Iris pigment epithelial cell (primary cell): Measurements from ENCODE around the gene CBLB.
"Not testable (repeated sequence)": the region's sequence is repeated elsewhere in the genome, so short reads cannot be mapped to it uniquely, and the experiment has no call there.

Source experiments
- DNase-seq: peaks from one replicate; pipeline ENCODE4 v3.0.0-alpha.2; 2011; ENCODE audit warnings: low read depth

CBLB gene

DNA sequence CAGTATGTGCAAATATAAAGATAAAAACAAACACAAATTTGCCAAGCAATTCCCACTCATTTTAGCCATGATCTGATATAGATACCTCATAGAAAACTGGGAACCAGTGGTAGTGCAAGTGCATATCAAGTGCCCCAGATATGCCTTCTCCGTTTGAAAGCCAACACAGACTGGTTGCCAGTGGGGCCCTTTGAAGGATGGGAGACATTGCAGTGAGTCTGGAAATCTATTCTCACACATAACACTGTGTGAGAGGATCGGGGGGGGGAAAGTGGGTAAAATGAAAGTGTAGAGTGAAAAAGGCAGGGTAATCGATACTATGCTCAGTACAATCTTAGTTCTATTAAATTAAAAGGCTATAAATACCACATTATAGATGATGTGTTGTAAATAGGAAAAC is 83.0 kb downstream of the CBLB start:
- no peak for DNase-seq

DNA sequence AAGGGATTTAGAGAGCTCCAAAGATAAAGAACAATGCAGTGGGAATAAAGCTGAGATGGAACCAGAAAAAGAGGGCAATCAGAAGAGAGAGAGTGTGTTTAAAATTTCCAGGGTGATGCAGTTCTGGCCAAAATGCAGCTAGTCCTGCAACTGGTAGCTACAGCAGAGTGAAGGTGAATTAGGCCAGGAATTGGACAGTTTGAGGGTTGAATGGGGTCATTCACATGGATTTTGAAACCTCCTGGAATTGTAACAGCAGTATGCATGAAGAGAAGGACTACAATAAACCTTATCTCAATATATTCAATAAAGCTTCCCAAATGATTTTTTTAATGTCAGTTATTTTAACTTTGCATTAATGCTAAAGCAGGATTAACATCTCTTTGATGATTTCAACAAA is 85.2 kb downstream of the CBLB start:
- DNase-seq = no peak

DNA sequence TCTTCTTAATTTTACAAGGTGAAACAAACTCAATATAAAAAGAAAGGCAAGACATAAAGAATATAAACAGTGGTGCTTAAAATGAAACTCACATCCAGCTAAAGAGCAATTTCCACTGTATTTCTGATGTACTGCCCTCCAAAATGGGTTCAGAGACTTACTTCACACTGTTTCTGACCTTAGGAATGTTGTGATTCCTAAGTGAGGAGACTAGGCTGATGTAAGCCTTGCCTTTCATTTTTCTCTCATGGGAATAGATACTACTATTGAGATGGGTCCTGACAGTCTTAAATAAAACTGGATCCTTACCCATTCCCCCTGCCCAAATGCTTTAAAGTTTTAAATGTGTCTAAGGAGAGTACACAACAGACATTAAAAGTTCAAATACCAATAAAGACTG is 86.9 kb downstream of the CBLB start:
- peak; percentile 40 for DNase-seq

DNA sequence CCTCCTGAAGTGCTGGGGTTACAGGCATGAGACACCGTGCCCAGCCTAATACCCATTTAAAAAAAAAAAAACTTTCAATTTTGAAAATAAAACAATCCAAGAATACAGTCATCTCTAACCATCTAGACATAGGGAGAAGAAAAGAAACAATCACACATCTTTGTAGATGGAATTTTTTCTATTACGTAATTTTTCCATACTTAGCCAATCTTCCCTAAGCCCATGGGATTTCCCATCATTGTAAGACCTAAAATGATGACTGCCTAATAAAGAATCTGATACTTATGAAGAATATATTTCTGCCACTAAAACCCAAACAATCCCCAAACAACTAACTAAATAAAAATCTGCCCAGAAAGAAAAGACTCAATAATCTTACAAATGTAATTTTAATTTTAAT is 88.7 kb downstream of the CBLB start:
- peak; percentile 44 for DNase-seq

DNA sequence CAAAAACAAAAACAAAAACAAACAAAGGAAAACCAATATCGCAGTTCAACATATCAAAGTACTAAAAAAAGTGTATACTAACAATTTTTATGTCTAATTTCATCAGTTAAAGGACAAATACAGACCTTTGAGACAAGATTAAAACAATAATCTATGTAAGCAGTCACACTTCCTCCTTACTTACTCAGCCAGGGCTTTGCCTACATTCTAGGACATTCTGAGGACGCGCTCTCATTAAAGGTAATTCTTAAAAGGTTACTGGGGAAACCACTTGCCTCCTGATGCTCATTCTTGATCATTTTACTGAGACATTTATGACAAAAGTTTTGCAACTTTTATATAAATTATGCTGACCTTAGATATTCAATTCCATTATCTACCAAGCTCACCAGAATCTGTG is 93.4 kb downstream of the CBLB start:
- no peak for DNase-seq

DNA sequence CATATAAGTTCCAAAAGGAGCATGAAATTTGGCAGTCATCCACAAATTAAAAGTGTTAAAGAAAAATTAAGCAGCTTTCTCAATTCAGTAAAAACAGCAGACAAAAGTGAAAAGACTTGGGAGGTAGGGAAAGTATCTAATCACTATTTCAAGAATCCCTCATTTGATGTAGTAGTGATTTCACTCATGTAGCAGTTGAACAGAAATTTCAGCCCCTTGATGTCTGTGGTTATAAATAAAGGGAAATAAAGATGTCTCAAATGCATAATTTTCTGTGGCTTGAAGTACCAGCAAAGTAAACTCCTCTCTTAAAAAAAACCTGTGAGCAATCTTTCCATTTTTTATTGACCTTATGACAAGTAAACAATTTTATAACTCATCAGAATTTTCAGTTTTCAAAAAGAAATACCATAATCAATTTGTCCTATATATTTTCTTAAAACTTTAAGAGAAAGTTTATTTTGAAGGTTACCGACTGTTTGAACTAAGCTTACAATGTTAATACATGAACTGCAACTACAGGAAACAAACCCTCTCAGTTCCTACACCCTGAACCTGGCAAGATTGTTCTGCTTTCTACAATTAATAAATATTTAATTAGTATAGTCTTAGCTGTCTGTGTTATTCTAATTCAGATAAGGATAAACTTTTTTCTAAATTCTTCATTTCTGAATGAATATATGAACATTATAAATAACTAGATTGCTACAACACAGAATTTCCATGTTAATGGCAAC is 94.2 kb downstream of the CBLB start:
- no peak for DNase-seq

DNA sequence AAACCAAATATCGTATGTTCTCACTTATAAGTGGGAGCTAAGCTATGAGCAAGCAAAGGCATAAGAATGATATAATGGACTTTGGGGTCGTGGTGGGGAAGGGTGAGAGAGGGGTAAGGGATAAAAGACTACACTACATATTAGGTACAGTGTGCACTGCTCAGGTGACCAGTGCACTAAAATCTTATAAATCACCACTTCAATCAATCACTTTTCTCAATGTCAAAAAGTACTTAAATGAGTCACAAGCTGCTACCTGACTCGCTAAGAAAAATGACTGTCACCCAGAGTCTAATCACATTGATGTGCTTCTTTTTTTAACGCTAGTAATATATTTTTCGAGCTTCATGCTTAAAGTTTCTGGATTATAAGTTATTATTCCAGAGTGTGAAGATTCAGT is 95.5 kb downstream of the CBLB start:
- DNase-seq = no peak

DNA sequence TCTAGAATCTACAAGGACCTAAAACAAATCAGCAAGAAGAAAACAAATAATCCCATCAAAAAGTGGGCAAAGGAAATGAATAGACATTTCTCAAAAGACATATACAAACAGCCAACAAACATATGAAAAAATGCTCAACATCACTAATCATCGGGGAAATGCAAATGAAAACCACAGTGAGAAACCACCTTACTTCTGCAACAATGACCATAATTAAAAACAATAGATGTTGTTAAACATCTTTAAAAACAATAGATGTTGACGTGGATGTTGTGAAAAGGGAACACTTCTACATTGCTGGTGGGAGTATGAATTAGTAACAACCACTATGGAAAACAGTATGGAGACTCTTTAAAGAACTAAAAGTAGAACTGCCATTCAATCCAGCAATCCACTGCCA is 96.2 kb downstream of the CBLB start:
- no peak for DNase-seq

DNA sequence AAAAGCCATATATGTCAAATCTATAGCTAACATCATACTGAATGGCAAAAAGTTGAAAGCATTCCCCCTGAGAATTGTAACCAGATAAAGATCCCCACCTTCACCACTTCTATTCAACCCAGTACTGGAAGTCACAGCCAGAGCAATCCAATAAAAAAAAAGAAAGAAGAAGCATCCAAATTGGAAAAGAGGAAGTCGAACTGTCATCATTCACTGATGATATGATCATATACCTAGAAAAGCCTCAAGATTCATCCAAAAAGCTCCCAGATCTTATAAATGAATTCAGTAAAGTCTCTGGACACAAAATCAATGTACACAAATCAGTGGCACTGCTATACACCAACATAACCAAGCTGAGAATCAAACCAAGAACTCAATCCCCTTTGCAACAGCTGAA is 97.4 kb downstream of the CBLB start:
- no peak for DNase-seq

DNA sequence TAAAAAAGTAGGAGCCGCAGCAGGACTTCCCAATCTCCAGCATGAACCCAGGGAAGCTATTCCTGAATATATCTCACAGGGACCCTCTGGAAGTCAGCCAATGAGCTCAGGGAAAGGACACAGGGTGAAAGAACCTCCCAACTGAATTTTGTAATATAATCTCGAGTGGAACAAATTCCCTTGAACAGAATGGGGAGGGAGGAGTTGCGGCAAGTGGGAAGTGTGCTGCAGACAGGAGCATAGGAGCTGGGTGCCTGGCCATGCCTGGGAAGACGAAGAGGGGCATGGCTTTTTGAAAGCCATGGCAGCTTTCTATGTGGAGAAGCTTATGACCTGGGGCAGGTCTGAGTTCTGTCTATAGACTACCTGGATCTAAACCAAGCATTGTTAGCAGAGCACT is 98.4 kb downstream of the CBLB start:
- no peak for DNase-seq

DNA sequence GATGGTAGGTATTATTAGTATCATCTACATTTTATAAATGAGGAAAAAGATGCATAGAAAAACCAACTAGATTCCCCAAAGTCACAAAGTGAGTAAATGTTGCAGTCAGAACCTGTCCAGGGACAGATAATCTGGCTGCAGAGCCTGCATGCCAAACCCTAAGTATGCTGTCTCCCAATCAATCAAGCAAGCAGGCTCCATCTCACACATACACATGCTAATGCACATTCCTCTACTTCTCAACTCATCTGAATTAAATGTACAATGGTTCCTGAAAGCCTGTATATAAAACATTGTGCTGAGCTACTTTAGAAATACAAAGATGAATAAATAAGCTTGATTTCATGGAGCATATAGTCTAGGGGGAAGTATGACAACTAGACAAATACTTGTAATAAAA is 101.0 kb downstream of the CBLB start:
- DNase-seq = no peak

DNA sequence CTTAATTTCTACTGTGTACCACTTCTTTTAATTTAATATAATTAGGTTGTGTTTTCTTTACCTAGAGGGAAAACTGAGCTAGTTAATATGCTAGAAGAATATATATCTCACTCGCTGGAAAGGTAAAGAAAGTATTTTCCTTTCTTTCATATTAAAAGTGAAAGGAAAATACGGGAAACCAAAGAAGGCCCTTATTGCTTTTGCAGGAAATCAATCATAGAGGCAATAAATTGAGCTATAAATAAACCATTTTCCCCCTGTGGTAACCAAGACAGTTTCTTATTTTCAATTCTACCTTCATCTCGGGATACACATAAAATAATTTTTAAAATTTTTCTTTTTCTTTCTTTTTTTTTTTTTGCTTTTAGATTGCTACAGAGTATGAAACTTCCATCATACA is 101.6 kb downstream of the CBLB start:
- DNase-seq = no peak

DNA sequence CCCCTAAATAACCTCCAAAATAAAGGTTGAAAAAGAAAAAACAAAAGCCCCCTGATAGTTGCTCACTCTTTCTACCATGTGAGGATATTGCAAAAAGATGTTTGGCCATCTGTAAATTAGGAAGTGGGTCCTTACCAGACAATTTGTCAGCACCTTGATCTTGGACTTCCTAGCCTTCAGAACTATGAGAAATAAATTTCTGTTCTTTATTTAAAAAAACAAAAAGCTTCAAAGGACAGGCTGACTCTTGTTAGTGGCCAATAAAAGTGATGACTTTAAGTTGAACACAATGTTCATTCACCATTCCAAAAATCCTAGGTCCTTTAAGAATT is 103.5 kb downstream of the CBLB start:
- DNase-seq = no peak

DNA sequence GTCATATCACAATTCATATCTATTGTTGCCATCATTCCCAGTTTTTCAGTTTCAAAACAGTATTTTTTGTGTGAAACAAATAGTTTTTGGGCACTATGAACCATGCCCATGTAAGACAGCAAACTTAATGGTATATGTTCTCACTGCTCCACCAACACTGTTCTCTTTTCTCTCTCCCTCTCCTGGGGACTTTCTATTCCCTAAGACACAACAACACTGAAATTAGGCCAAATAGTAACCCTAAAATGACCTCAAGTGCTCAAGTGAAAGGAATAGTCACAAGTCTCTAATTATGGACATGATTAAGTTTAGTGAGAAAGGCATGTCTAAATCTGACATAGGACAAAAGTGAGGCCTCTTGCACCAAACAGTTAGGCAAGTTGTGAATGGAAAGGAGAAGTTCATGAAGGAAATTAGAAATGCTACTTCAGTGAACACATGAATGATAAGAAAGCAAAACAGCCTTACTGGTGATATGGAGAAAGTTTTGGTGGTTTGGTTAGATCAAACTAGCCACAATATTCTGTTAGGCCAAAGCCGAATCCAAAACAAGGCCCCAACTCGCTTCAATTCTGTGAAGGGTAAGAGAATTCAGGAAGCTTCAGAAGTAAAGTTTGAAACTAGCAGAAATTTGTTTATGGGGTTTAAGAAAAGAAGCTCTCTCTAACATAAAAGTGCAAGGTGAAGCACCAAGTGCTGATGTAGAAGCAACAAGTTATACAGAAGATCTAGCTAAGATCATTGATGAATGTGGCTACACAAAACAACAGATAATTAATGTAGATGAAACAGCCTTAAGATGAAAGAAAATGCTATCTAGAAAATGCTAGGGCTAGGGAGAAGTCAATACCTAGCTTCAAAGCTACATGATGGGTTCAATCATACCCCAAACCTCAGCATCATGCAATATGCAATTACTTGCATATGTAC is 104.2 kb downstream of the CBLB start:
- DNase-seq = no peak

DNA sequence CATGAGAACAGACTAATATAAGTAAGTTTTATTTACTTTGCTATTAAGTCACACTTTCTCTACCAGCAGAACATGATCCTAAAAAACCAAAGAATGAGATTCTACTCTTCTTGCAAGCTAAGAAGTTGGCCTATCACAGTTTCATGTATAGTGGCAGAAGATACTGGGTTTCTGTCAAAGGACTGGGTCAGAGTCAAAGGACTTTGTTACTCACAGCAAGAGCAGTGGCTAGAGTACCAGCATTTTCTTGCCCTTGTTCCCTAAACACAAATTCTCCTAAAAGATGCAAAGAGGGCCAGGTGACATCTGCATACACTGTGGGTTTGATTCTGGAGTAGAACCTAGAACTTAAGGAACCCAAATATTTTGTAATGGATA is 105.2 kb downstream of the CBLB start:
- DNase-seq = no peak

DNA sequence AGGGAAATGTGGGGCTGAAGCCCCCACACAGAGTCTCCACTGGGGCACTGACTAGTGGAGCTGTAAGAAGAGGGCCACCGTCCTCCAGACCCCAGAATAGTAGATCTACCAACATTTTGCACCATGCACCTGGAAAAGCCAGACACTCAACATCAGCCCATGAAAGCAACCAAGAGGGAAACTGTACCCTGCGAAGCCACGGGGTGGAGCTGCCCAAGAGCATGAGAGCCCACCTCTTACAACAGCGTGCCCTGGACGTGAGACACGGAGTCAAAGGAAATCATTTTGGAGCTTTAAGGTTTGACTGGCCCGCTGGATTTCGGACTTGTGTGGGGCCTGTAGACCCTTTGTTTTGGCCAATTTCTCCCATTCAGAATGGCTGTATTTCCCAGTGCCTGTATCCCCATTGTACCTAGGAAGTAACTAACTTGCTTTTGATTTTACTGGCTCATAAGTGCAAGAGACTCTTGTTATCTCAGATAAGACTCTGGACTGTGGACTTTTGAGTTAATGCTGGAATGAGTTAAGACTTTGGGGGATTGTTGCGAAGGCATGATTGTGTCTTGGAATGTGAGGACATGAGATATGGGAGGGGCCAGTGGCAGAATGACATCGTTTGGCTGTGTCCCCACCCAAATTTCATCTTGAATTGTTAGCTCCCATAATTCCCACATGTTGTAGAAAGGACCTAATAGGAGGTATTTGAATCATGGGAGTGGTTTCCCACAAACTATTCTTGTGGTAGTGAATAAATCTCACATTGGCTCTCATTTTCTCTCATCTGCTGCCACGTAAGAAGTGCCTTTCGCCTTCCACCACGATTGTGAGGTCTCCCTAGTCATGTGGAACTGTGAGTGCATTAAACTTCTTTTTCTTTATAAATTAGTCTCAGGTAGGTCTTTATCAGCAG is 105.8 kb downstream of the CBLB start:
- DNase-seq = no peak

DNA sequence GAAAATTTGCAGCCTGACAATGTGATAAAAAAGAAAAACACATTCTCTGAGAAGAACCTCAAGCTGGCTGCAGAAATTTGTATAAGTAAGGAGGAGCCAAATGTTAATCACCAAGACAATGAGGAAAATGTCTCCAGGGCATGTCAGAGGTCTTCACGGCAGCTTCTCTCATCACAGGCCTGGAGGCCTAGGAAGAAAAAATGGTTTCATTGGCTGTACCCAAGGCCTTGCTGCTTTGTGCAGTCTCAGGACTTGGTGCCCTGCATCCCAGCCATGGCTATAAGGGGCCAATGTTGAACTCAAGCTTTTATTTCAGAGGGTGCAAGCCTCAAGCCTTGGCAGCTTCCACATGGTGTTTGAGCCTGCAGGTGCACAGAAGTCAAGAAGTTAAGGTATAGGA is 106.6 kb downstream of the CBLB start:
- not testable (repeated sequence) for DNase-seq

DNA sequence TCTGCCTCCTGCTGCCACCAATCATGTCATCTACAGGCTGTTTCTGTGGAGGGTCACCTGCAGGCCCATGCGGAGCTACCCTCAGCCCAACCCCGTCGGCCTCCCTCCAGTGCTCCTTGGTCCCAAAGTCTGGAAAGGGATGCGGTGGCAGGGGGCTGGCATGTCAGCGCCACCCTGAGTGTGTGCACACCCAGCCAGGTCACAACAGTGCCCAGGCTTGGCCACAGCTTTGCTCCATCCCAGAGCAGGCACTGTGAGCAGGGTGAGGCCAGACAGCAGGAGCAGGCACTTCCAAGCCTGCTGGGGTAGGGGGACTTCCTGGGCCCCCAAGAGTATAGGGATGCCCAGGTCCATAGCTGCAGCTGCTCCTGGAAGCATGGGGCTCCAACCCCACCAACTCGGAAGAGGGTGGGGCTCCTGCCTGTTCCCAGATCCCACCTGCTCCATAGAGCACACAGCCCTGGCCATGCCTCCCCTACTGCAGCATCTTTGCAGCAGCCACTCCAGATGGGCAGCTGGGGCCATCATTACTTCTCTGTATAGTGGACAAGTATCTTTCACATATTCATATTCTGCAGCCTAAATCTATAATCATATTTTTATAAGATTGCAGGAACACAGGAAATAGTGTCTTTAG is 109.3 kb downstream of the CBLB start:
- no peak for DNase-seq

DNA sequence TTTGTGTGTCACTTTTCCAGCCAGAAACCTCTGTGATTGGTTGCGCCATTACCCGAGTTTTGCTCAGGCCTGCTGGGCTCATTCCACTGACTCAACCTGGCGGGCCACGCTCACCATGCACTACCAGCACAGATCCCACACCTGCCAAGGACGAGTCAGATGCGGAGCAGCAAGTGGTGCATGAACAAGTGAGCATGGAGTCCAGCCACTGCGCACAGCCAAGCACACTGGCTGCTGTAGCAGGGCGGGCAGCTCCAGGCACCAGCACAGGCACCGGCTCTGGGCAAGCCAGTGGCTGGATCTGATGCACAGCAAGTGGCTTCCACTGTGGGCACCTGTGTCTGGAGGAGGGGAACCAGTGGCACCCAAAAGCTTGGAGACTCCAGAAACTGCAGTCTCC is 110.4 kb downstream of the CBLB start:
- DNase-seq = no peak

DNA sequence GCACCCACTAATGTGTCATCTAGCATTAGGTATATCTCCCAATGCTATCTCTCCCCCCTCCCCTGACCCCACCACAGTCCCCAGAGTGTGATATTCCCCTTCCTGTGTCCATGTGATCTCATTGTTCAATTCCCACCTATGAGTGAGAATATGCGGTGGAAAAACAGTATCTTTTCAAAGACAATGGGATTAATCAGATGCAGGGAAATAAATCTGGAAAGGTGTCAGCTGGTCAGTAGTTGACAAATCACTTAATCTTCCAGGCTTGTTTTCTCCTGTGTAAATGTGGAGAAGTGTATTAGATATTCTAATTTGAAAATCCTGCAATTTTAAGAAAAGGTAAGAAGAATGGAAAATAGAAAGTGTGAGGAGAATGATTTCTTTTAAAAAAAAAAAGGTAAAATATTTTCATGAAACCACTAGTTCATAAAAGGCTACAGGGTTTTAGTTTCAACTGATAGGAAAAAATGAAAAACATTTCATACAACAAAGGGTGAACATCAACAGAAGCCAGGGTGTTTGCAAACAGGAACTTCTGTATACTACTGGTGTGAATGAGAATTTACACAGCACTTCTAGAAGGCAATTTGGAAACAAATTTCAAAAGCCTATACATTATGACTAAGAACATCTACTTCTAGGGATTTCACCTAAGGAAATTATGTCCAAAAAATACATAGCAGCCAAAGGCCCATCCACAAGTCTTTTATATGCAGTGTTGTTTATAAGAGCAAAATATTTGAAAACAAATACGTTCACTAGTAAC is 113.5 kb downstream of the CBLB start:
- DNase-seq = no peak

DNA sequence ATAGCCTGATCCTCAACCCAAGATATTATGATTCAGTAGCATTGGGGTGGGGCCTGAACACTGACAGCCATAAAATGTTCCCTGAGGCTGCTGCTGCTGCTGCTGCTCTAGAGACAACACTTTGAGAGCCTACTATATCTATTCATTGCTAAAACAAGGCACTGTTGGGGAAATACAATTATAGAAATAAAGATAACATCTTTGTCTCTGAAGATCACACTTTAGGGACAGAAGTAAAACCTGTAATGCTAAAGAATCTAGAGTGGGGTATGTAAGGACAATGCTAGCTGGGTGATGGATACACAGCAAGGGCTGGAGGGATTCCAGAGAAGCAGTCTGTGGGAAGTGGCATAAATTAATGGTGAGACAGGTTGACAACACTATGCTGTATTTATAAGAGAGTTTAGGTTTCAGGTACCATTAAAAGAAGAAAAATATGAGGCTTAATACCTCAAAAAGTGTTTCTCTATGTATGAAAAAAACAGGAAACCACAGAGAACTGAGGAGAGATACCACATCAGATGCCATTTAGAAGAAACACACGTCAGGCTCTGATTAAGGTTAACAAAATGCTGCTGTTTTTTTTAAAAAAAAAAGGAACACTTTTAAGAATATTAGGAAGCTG is 115.9 kb downstream of the CBLB start:
- peak; percentile 77 for DNase-seq
